ENCODE results near the gene ULBP2. TPM values are rescaled to one million over a fixed set of nuclear protein-coding genes. Genes with fewer than 3 reads are reported as not detected.
"Not testable (repeated sequence)": the region's sequence is repeated elsewhere in the genome, so short reads cannot be mapped to it uniquely, and the experiment has no call there.

ULBP2 gene
- total RNA-seq, 1 experiment from 2014 or later: 4.9 TPM

- BruUV-seq (replicated peaks); intact Hi-C loops (cut with micrococcal nuclease; ENCODE audit: unreplicated experiment); H3K4me3 ChIP-seq (ENCODE audit: low read depth, low read length); H3K36me3 ChIP-seq (ENCODE audit: control insufficient read depth, insufficient read depth, low read length); POLR2A ChIA-PET; H3K4me3 Mint-ChIP-seq (ENCODE audit: unreplicated experiment); CTCF ChIA-PET; H3K27ac Mint-ChIP-seq (ENCODE audit: unreplicated experiment); H3K9me3 Mint-ChIP-seq (ENCODE audit: unreplicated experiment); H3K27me3 ChIP-seq (replicated peaks; ENCODE audit: control insufficient read depth, insufficient read depth, low read length); H3K9me3 ChIP-seq; DNase-seq; H3K4me1 ChIP-seq; H3K4me1 Mint-ChIP-seq (ENCODE audit: low read depth, unreplicated experiment); H3K36me3 Mint-ChIP-seq (ENCODE audit: insufficient read depth, unreplicated experiment): not testable (repeated sequence)
- H3K27me3 Mint-ChIP-seq (ENCODE audit: insufficient read depth, unreplicated experiment): peaks cover 21% of the 10 kb centered on the region
Observed at GRCh38 chr6:149954984-149955653, 13.3 kb downstream of the ULBP2 start.

- H3K27me3 ChIP-seq (replicated peaks; ENCODE audit: control insufficient read depth, insufficient read depth, low read length); H3K9me3 ChIP-seq; POLR2A ChIA-PET; CTCF ChIA-PET; H3K36me3 ChIP-seq (ENCODE audit: control insufficient read depth, insufficient read depth, low read length); H3K4me3 Mint-ChIP-seq (ENCODE audit: unreplicated experiment); intact Hi-C loops (cut with micrococcal nuclease; ENCODE audit: unreplicated experiment); BruUV-seq (replicated peaks); H3K4me3 ChIP-seq (ENCODE audit: low read depth, low read length); H3K36me3 Mint-ChIP-seq (ENCODE audit: insufficient read depth, unreplicated experiment); H3K27ac Mint-ChIP-seq (ENCODE audit: unreplicated experiment); DNase-seq; H3K4me1 Mint-ChIP-seq (ENCODE audit: low read depth, unreplicated experiment); H3K9me3 Mint-ChIP-seq (ENCODE audit: unreplicated experiment); H3K4me1 ChIP-seq: not testable (repeated sequence)
- peaks cover 21% of the 10 kb centered on the region for H3K27me3 Mint-ChIP-seq (ENCODE audit: insufficient read depth, unreplicated experiment)
Observed at GRCh38 chr6:149955654-149956317, 14.0 kb downstream of the ULBP2 start.

GRCh38 chr6:149958124-149958523, 16.3 kb downstream of the ULBP2 start:
- H3K27me3 Mint-ChIP-seq (ENCODE audit: insufficient read depth, unreplicated experiment): peaks cover 17% of the 10 kb centered on the region
- H3K27me3 ChIP-seq (replicated peaks; ENCODE audit: control insufficient read depth, insufficient read depth, low read length); H3K36me3 Mint-ChIP-seq (ENCODE audit: insufficient read depth, unreplicated experiment); H3K4me1 Mint-ChIP-seq (ENCODE audit: low read depth, unreplicated experiment); CTCF ChIA-PET; H3K36me3 ChIP-seq (ENCODE audit: control insufficient read depth, insufficient read depth, low read length); intact Hi-C loops (cut with micrococcal nuclease; ENCODE audit: unreplicated experiment); DNase-seq; BruUV-seq (replicated peaks); H3K9me3 Mint-ChIP-seq (ENCODE audit: unreplicated experiment); H3K4me1 ChIP-seq; H3K27ac Mint-ChIP-seq (ENCODE audit: unreplicated experiment); H3K4me3 Mint-ChIP-seq (ENCODE audit: unreplicated experiment); POLR2A ChIA-PET; H3K4me3 ChIP-seq (ENCODE audit: low read depth, low read length); H3K9me3 ChIP-seq: not testable (repeated sequence)

- DNase-seq; H3K9me3 Mint-ChIP-seq (ENCODE audit: unreplicated experiment); H3K9me3 ChIP-seq; H3K4me1 ChIP-seq; BruUV-seq (replicated peaks); H3K4me1 Mint-ChIP-seq (ENCODE audit: low read depth, unreplicated experiment); H3K4me3 Mint-ChIP-seq (ENCODE audit: unreplicated experiment); POLR2A ChIA-PET; intact Hi-C loops (cut with micrococcal nuclease; ENCODE audit: unreplicated experiment); H3K27me3 ChIP-seq (replicated peaks; ENCODE audit: control insufficient read depth, insufficient read depth, low read length); H3K36me3 ChIP-seq (ENCODE audit: control insufficient read depth, insufficient read depth, low read length); H3K4me3 ChIP-seq (ENCODE audit: low read depth, low read length); H3K27ac Mint-ChIP-seq (ENCODE audit: unreplicated experiment): not testable (repeated sequence)
- Mint-ChIP-seq H3K36me3 (ENCODE audit: insufficient read depth, unreplicated experiment) (peaks cover 14% of the 10 kb centered on the region), H3K27me3 (ENCODE audit: insufficient read depth, unreplicated experiment) (peaks cover 17% of the 10 kb centered on the region)
- CTCF ChIA-PET: interaction anchor here (0.6 kb wide), 1 partner anchor 494 kb away, joined by 4 read pairs; no protein-coding TSS in a partner anchor
Observed at GRCh38 chr6:149959806-149960205, 18.0 kb downstream of the ULBP2 start.

GRCh38 chr6:149960488-149960887, 18.7 kb downstream of the ULBP2 start:
- H3K4me1 Mint-ChIP-seq (ENCODE audit: low read depth, unreplicated experiment): no peaks in the 10 kb centered on the region

More at GRCh38 chr6:149960488-149960887, 18.7 kb downstream of the ULBP2 start:
- Histone ChIP-seq H3K9me3 (no peaks in the 10 kb centered on the region), H3K36me3 (ENCODE audit: control insufficient read depth, insufficient read depth, low read length) (no peaks in the 10 kb centered on the region), H3K4me3 (ENCODE audit: low read depth, low read length) (no peak overlapping the region), H3K4me1 (no peaks in the 10 kb centered on the region), H3K27me3 (replicated peaks; ENCODE audit: control insufficient read depth, insufficient read depth, low read length) (no peaks in the 10 kb centered on the region)
- BruUV-seq (replicated peaks): no TSS peak
- CTCF ChIA-PET: interaction anchor here (0.7 kb wide), 1 partner anchor 111 kb away, joined by 3 read pairs; no protein-coding TSS in a partner anchor
- Mint-ChIP-seq H3K27me3 (ENCODE audit: insufficient read depth, unreplicated experiment) (peaks cover 14% of the 10 kb centered on the region), H3K27ac (ENCODE audit: unreplicated experiment) (no peak overlapping the region), H3K4me3 (ENCODE audit: unreplicated experiment) (no peak overlapping the region), H3K9me3 (ENCODE audit: unreplicated experiment) (no peaks in the 10 kb centered on the region), H3K36me3 (ENCODE audit: insufficient read depth, unreplicated experiment) (peaks cover 15% of the 10 kb centered on the region)
- TF ChIP-seq CTCF (IDR thresholded peaks at IDR 0.05; ENCODE audit: insufficient read depth in 1 of 2, low read depth in 1 of 2, low read length in 1 of 2, severe bottlenecking in 1 of 2, unreplicated experiment in 1 of 2): no peak
- POLR2A ChIA-PET: no interaction called here
- DNase-seq: no peak
- intact Hi-C loops (cut with micrococcal nuclease; ENCODE audit: unreplicated experiment): no loop called here

Data from Caco-2 (cell line).